ENCODE results near the gene NEK6. TPM values are rescaled to one million over a fixed set of nuclear protein-coding genes. Genes with fewer than 3 reads are reported as not detected.

Gene NEK6
- total RNA-seq, 1 experiment from 2014 or later, result 21.1 TPM

- Histone ChIP-seq H3K36me3 (ENCODE audit: low read depth, low read length) (no peaks in the 10 kb centered on the region), H3K79me2 (ENCODE audit: low read length) (no peaks in the 10 kb centered on the region), H3K4me3 (ENCODE audit: low read length) (no peak overlapping the region), H3K4me2 (ENCODE audit: low read length) (no peak overlapping the region), H3K4me1 (ENCODE audit: insufficient read depth, low read length) (peaks cover 58% of the 10 kb centered on the region), H3K9me3 (ENCODE audit: low read length) (no peaks in the 10 kb centered on the region), H4K20me1 (ENCODE audit: low read length) (no peaks in the 10 kb centered on the region), H3F3A (ENCODE audit: low read length, unreplicated experiment) (no peaks in the 10 kb centered on the region), H3K27me3 (ENCODE audit: low read length) (no peaks in the 10 kb centered on the region), H3K27ac (ENCODE audit: low read length) (no peak overlapping the region), H2AFZ (ENCODE audit: low read length) (no peak overlapping the region), H3K9ac (ENCODE audit: low read length) (no peak overlapping the region), H3K9me2 (replicated peaks; ENCODE audit: low read length) (no peaks in the 10 kb centered on the region)
- intact Hi-C loops (cut with micrococcal nuclease), result no loop called here
- TF ChIP-seq EZH2phosphoT487 (IDR thresholded peaks at IDR 0.05; ENCODE audit: borderline replicate concordance, low read length) (no peak), EZH2 (IDR thresholded peaks at IDR 0.05; ENCODE audit: low read length, unreplicated experiment) (no peak), CTCF (conservative IDR thresholded peaks at IDR 0.05; ENCODE audit: low read depth, low read length) (no peak)
- ATAC-seq (no peak), DNase-seq (no peak)
- no TSS peak for BruUV-seq (replicated peaks)
- ChIA-PET CTCF (no interaction called here), POLR2A (ENCODE audit: unreplicated experiment) (no interaction called here)
These were observed 43.0 kb upstream of the NEK6 start for GRCh38 chr9:124214596-124215367.

GRCh38 chr9:124215368-124215910 is 42.3 kb upstream of the NEK6 start:
- no TSS peak for BruUV-seq (replicated peaks)
- DNase-seq, result no peak
- no peaks in the 10 kb centered on the region for H4K20me1 ChIP-seq (ENCODE audit: low read length)
- ChIA-PET CTCF (no interaction called here), POLR2A (ENCODE audit: unreplicated experiment) (no interaction called here)
- no peaks in the 10 kb centered on the region for H3K9me2 ChIP-seq (replicated peaks; ENCODE audit: low read length)
- H3K36me3 ChIP-seq (ENCODE audit: low read depth, low read length), result no peaks in the 10 kb centered on the region
- intact Hi-C loops (cut with micrococcal nuclease), result no loop called here
- H3K9me3 ChIP-seq (ENCODE audit: low read length), result no peaks in the 10 kb centered on the region
- no peak overlapping the region for H3K27ac ChIP-seq (ENCODE audit: low read length)
- no peak overlapping the region for H3K9ac ChIP-seq (ENCODE audit: low read length)
- no peaks in the 10 kb centered on the region for H3K27me3 ChIP-seq (ENCODE audit: low read length)
- no peak overlapping the region for H2AFZ ChIP-seq (ENCODE audit: low read length)
- ATAC-seq, result no peak
- H3K79me2 ChIP-seq (ENCODE audit: low read length), result no peaks in the 10 kb centered on the region
- peaks cover under 1% of the 10 kb centered on the region for H3F3A ChIP-seq (ENCODE audit: low read length, unreplicated experiment)
- TF ChIP-seq EZH2phosphoT487 (IDR thresholded peaks at IDR 0.05; ENCODE audit: borderline replicate concordance, low read length) (no peak), CTCF (conservative IDR thresholded peaks at IDR 0.05; ENCODE audit: low read depth, low read length) (no peak), EZH2 (IDR thresholded peaks at IDR 0.05; ENCODE audit: low read length, unreplicated experiment) (no peak)
- H3K4me1 ChIP-seq (ENCODE audit: insufficient read depth, low read length), result peaks cover 62% of the 10 kb centered on the region
- H3K4me2 ChIP-seq (ENCODE audit: low read length), result no peak overlapping the region
- no peak overlapping the region for H3K4me3 ChIP-seq (ENCODE audit: low read length)

- BruUV-seq (replicated peaks), result no TSS peak
- Histone ChIP-seq H3K79me2 (ENCODE audit: low read length) (no peaks in the 10 kb centered on the region), H4K20me1 (ENCODE audit: low read length) (no peaks in the 10 kb centered on the region), H3K9me3 (ENCODE audit: low read length) (no peaks in the 10 kb centered on the region), H3K4me3 (ENCODE audit: low read length) (no peak overlapping the region), H2AFZ (ENCODE audit: low read length) (no peak overlapping the region), H3K27me3 (ENCODE audit: low read length) (no peaks in the 10 kb centered on the region), H3F3A (ENCODE audit: low read length, unreplicated experiment) (peaks cover 3% of the 10 kb centered on the region), H3K9me2 (replicated peaks; ENCODE audit: low read length) (no peaks in the 10 kb centered on the region), H3K4me1 (ENCODE audit: insufficient read depth, low read length) (peaks cover 61% of the 10 kb centered on the region), H3K4me2 (ENCODE audit: low read length) (no peak overlapping the region), H3K36me3 (ENCODE audit: low read depth, low read length) (no peaks in the 10 kb centered on the region), H3K9ac (ENCODE audit: low read length) (no peak overlapping the region), H3K27ac (ENCODE audit: low read length) (no peak overlapping the region)
- ChIA-PET CTCF (no interaction called here), POLR2A (ENCODE audit: unreplicated experiment) (no interaction called here)
- DNase-seq, result no peak
- ATAC-seq, result no peak
- intact Hi-C loops (cut with micrococcal nuclease), result no loop called here
- no peak for TF ChIP-seq EZH2 (IDR thresholded peaks at IDR 0.05; ENCODE audit: low read length, unreplicated experiment)
- TF ChIP-seq CTCF (conservative IDR thresholded peaks at IDR 0.05; ENCODE audit: low read depth, low read length), result no peak
- TF ChIP-seq EZH2phosphoT487 (IDR thresholded peaks at IDR 0.05; ENCODE audit: borderline replicate concordance, low read length), result no peak
These were observed 41.8 kb upstream of the NEK6 start for GRCh38 chr9:124215956-124216355.
